Measurements from ENCODE around the gene BIN2. TPM values are rescaled to one million over a fixed set of nuclear protein-coding genes. Genes with fewer than 3 reads are reported as not detected.

BIN2 gene
- total and polyA plus RNA-seq, 12 donors: 0.57 to 13.2 (median 1.5) TPM

DNA sequence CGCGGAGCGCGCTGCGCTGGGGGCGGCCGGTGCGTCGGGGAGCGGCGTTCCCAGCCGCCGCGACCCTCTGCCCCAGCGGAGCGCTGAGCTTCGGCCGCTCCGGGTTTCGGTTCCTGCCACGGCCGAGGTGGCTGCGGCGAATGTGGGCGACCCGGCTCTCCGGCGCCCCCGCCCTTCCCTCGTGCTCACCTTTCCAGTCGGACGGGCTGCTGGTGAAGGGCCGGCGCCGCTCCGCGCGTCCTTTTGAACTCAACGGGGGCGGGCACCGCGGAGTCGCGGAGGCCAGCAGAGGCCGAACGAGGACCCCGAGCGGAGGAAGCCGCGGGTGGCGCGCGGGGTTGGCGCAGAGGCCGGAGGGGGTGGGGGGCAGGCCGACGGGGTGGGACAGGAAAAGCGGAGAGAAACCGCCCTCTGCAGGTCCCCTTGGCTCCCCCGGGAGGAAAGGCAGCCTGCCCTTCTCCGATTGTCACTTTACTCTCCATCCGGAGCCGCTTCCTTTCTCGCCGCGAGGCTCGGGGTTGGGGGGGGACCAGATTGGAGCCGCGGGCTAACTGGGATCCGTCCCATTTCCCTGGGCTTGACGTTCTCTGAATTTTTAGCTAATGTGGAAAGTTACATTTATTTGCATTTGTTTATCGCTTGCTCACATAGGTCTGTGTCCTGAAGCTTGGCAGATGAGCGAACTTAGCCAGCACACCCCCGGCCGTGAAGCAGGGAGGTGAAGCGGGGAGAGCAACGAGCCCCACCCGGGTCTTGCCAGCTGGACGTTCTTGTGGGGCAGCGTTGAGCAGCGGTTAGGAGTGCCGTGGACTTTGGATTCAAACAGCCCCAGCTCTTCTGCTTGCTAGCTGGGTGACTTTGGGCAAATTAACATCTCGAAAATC is 53.7 kb downstream of the BIN2 start, which contains the start of gene SMAGP:
TSS of gene SMAGP (minus strand) at position 349 of the 884 bp plus-strand sequence. CDS start 1,137 bp downstream, outside the sequence.
- 1% methylated on average over 61 to 83 of the region's 83 CpGs for WGBS, 2 donors
- intact Hi-C loops (cut with DNase I): loop anchor here in 2 of 10 donors (1.0 to 10.0 kb wide), 3 partner anchors 24 to 71 kb away; no protein-coding TSS in a partner anchor
- no peaks in the 10 kb centered on the region for H3K36me3 ChIP-seq
- TF ChIP-seq, protein P1, sequence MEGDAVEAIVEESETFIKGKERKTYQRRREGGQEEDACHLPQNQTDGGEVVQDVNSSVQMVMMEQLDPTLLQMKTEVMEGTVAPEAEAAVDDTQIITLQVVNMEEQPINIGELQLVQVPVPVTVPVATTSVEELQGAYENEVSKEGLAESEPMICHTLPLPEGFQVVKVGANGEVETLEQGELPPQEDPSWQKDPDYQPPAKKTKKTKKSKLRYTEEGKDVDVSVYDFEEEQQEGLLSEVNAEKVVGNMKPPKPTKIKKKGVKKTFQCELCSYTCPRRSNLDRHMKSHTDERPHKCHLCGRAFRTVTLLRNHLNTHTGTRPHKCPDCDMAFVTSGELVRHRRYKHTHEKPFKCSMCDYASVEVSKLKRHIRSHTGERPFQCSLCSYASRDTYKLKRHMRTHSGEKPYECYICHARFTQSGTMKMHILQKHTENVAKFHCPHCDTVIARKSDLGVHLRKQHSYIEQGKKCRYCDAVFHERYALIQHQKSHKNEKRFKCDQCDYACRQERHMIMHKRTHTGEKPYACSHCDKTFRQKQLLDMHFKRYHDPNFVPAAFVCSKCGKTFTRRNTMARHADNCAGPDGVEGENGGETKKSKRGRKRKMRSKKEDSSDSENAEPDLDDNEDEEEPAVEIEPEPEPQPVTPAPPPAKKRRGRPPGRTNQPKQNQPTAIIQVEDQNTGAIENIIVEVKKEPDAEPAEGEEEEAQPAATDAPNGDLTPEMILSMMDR (IDR thresholded peaks at IDR 0.05): peak in 2 of 9 donors; percentile 7 to 31
- peak within 1 kb of the TSS; percentile 45 to 87 (median 80) for H3K4me3 ChIP-seq
- H3K27ac ChIP-seq: peak within 1 kb of the TSS; percentile 44 to 92 (median 83)
- peaks cover 0 to 22% (median 3%) of the 10 kb centered on the region in 7 donors for H3K27me3 ChIP-seq
- ATAC-seq: peak; percentile 76 to 90 (median 86)
- H3K9me3 ChIP-seq: no peaks in the 10 kb centered on the region
- peak; percentile 64 for DNase-seq
- H3K4me1 ChIP-seq: peaks cover 0 to 28% (median 18%) of the 10 kb centered on the region in 9 donors

DNA sequence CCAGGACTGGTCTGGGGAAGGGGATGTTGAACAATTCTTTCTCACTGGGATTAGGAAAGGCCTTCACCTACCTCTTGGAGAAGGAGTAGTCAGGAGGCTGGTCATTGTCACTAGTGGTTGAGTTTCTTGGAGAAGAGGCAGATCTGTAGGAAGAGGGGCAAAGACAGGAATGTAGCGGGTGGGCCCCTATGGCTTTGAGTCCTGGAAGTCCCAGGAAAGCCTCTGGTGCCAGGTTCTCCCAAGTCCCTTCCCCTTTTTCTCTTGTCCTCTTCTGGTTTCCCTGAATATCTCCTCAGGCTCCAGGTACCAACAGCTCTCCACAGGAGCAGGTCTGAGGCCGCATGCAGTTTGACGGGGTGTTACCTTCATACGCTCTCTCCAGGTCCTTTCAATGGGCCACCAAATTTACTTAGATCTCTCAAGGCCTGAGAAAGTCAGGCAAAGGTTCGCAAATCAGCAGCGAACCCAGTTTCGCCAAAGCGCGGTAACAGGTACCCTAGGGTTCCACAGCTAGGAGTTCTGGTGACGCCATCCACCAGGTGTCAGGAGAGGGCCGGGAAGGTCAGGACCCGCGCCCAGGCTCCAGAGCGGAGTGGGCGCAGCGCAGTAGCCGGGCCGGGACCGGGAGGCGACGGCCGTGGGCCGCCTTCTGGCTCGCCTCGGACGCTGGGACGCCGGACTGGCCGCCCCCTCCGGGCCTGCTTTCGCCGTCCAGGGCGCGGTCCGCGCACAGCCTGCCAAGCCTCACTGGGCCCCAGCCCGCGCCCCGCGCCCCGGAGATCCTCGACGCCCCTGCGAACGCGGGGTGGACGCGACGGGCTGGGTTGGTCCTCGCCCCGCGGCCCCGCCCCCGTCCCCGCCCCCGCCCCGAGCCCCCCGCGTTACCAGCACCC is 54.6 kb downstream of the BIN2 start:
- 11 to 12% methylated on average over 50 to 59 of the region's 59 CpGs for WGBS, 2 donors
- DNase-seq: peak; percentile 26 to 38
- TF ChIP-seq, protein P1 (IDR thresholded peaks at IDR 0.05): peak in 7 of 9 donors; percentile 23 to 60 (median 44)
- Histone ChIP-seq H3K27me3 (peaks cover 0 to 22% (median 3%) of the 10 kb centered on the region in 7 donors), H3K27ac (peak overlapping the region; percentile 44 to 92 (median 83)), H3K9me3 (no peaks in the 10 kb centered on the region), H3K36me3 (no peaks in the 10 kb centered on the region), H3K4me3 (peak overlapping the region; percentile 45 to 87 (median 80)), H3K4me1 (peaks cover 0 to 28% (median 18%) of the 10 kb centered on the region in 9 donors)
- peak; percentile 43 to 74 (median 66) for ATAC-seq
- intact Hi-C loops (cut with DNase I): loop anchor here in 8 of 10 donors (1.0 to 10.0 kb wide), 4 partner anchors 23 to 73 kb away; no protein-coding TSS in a partner anchor

DNA sequence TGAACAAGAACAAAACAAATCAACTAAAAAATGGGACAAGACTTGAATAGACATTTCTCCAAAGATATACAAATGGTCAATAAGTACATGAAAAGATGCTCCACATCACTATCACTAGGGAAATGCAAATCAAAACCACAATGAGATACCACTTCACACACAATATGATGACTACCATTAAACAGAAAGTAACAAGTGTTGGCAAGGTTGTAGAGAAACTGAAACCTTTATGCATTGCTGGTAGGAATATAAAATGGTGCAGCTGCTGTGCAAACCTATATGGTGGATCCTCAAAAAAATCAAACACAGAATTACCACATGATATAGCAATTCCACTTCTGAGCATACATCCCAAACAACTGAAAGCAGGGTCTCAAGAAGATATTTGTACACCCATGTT is 59.0 kb downstream of the BIN2 start:
- TF ChIP-seq, protein P1 (IDR thresholded peaks at IDR 0.05): no peak
- DNase-seq (no peak), ATAC-seq (no peak)
- intact Hi-C loops (cut with DNase I): loop anchor here in 6 of 10 donors (5.0 kb wide), 1 partner anchor 77 kb away; no protein-coding TSS in a partner anchor
- Histone ChIP-seq H3K36me3 (no peaks in the 10 kb centered on the region), H3K27ac (no peak overlapping the region), H3K9me3 (no peaks in the 10 kb centered on the region), H3K27me3 (no peaks in the 10 kb centered on the region), H3K4me1 (peaks cover 0 to 27% (median 7%) of the 10 kb centered on the region in 9 donors), H3K4me3 (no peak overlapping the region)

DNA sequence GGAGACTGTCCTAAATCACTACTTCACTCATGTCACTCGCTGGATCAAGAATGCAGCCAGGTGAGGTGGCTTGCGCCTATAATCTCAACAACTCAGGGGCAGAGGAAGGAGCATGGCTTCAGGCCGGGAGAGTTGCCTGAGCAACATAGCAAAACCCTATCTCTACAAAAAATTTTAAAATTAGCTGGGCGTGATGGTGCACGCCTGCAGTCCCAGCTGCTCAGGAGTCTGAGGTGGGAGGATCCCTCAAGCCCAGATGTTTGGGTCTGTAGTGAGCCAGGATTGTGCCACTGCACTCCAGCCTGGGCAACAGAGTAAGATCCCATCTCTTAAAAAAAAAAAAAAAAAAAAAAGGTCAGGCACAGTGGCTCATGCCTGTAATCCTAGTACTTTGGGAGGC is 59.7 kb downstream of the BIN2 start:
- WGBS, 2 donors: 96 to 97% methylated on average over 5 of the region's 5 CpGs
- TF ChIP-seq, protein P1 (IDR thresholded peaks at IDR 0.05): no peak
- no peaks in the 10 kb centered on the region for H3K27me3 ChIP-seq
- no peaks in the 10 kb centered on the region for H3K9me3 ChIP-seq
- H3K4me1 ChIP-seq: peaks cover 0 to 24% (median 4%) of the 10 kb centered on the region in 9 donors
- no peaks in the 10 kb centered on the region for H3K36me3 ChIP-seq
- H3K27ac ChIP-seq: no peak overlapping the region
- no peak for DNase-seq
- no peak overlapping the region for H3K4me3 ChIP-seq
- intact Hi-C loops (cut with DNase I): no loop called here
- no peak for ATAC-seq
